ENCODE data around the gene FBXL7.

Gene FBXL7

GRCh38 chr5:15612915-15613635 is 113.1 kb downstream of the FBXL7 start:
- FAIRE-seq: no peak
- DNase-seq (ENCODE audit: low spot score): no peak

GRCh38 chr5:15614679-15615078 is 114.7 kb downstream of the FBXL7 start:
- FAIRE-seq: no peak
- no peak for DNase-seq (ENCODE audit: low spot score)

- no peak for FAIRE-seq
- DNase-seq (ENCODE audit: low spot score): no peak
These were observed 115.9 kb downstream of the FBXL7 start for GRCh38 chr5:15615859-15616258.

GRCh38 chr5:15618938-15619337 is 119.0 kb downstream of the FBXL7 start:
- FAIRE-seq (no peak), DNase-seq (ENCODE audit: low spot score) (no peak)

GRCh38 chr5:15620501-15620900 is 120.5 kb downstream of the FBXL7 start:
- FAIRE-seq (peak; percentile 58), DNase-seq (ENCODE audit: low spot score) (peak; percentile 69)

GRCh38 chr5:15621094-15621493 is 121.1 kb downstream of the FBXL7 start:
- FAIRE-seq: no peak
- no peak for DNase-seq (ENCODE audit: low spot score)

GRCh38 chr5:15623794-15624193 is 123.8 kb downstream of the FBXL7 start:
- no peak for FAIRE-seq
- DNase-seq (ENCODE audit: low spot score): no peak

GRCh38 chr5:15627109-15627508 is 127.1 kb downstream of the FBXL7 start:
- FAIRE-seq: no peak
- no peak for DNase-seq (ENCODE audit: low spot score)

- FAIRE-seq (no peak), DNase-seq (ENCODE audit: low spot score) (no peak)
These were observed 127.7 kb downstream of the FBXL7 start for GRCh38 chr5:15627647-15628046.

- FAIRE-seq: no peak
- no peak for DNase-seq (ENCODE audit: low spot score)
These were observed 130.5 kb downstream of the FBXL7 start for GRCh38 chr5:15630441-15630840.

GRCh38 chr5:15634591-15635288 is 134.8 kb downstream of the FBXL7 start:
- FAIRE-seq: no peak
- no peak for DNase-seq (ENCODE audit: low spot score)

GRCh38 chr5:15635289-15635616 is 135.3 kb downstream of the FBXL7 start:
- DNase-seq (ENCODE audit: low spot score): no peak
- no peak for FAIRE-seq

GRCh38 chr5:15637345-15637744 is 137.4 kb downstream of the FBXL7 start:
- DNase-seq (ENCODE audit: low spot score) (no peak), FAIRE-seq (no peak)

- DNase-seq (ENCODE audit: low spot score) (no peak), FAIRE-seq (no peak)
These were observed 137.9 kb downstream of the FBXL7 start for GRCh38 chr5:15637886-15638285.

GRCh38 chr5:15638296-15638695 is 138.3 kb downstream of the FBXL7 start:
- DNase-seq (ENCODE audit: low spot score) (no peak), FAIRE-seq (no peak)

- DNase-seq (ENCODE audit: low spot score) (no peak), FAIRE-seq (no peak)
These were observed 139.3 kb downstream of the FBXL7 start for GRCh38 chr5:15639288-15639687.

- DNase-seq (ENCODE audit: low spot score): no peak
- no peak for FAIRE-seq
These were observed 140.1 kb downstream of the FBXL7 start for GRCh38 chr5:15640116-15640515.

GRCh38 chr5:15643731-15644130 is 143.8 kb downstream of the FBXL7 start:
- no peak for FAIRE-seq

GRCh38 chr5:15645381-15646160 is 145.6 kb downstream of the FBXL7 start:
- DNase-seq (ENCODE audit: low spot score) (peak; percentile 21), FAIRE-seq (no peak)

More at GRCh38 chr5:15643731-15644130, 143.8 kb downstream of the FBXL7 start:
- no peak for DNase-seq (ENCODE audit: low spot score)

- FAIRE-seq: no peak
- DNase-seq (ENCODE audit: low spot score): no peak
These were observed 146.4 kb downstream of the FBXL7 start for GRCh38 chr5:15646371-15646770.

- DNase-seq (ENCODE audit: low spot score) (no peak), FAIRE-seq (no peak)
These were observed 147.3 kb downstream of the FBXL7 start for GRCh38 chr5:15647251-15647650.

GRCh38 chr5:15650266-15650665 is 150.3 kb downstream of the FBXL7 start:
- DNase-seq (ENCODE audit: low spot score): no peak
- peak; percentile 48 for FAIRE-seq
